HEK293 (cell line): ENCODE results near the gene ZNF385C.
A peak's percentile ranks its signal among the peaks of the same experiment; 100 is the strongest.

ENCODE experiments used
- CTCF ChIA-PET: fragments of 350-600 bp; formaldehyde crosslinking; extraction: SDS; loops from one replicate; lab custom pipeline; 2021; ENCODE audit warnings: antibody characterized with exemption; lab: Yijun Ruan, JAX
- POLR2A ChIA-PET: fragments of 300-600 bp; formaldehyde crosslinking; extraction: SDS; loops from one replicate; lab custom pipeline; 2020; ENCODE audit warnings: antibody characterized with exemption, inconsistent platforms; lab: Yijun Ruan, JAX
- H3K27ac ChIP-seq: fragments of 200-500 bp; sonication (Bioruptor generic); 2 replicates; pipeline ENCODE4 v1.5.1; 2014; ENCODE audit warnings: low read depth, low read length, control low read depth, inconsistent platforms; ENCODE audit errors: extremely low read depth
- H3K36me3 ChIP-seq, 2 experiments: fragments of 200-500 bp in 1 of 2; sonication (Bioruptor generic) in 1 of 2; 1 replicate in 1 of 2; 2 replicates in 1 of 2; pipeline ENCODE4 v1.5.1; 2014 to 2017; ENCODE audit warnings: inconsistent platforms in 2 of 2, low read length in 2 of 2; ENCODE audit not compliant: control insufficient read depth in 2 of 2, insufficient read depth in 1 of 2
- H3K4me1 ChIP-seq: fragments of 200-500 bp; sonication (Bioruptor generic); 2 replicates; pipeline ENCODE4 v1.5.1; 2014; ENCODE audit warnings: mild to moderate bottlenecking, low read length, inconsistent platforms; ENCODE audit not compliant: control insufficient read depth, insufficient read depth
- H3K4me3 ChIP-seq: 2 replicates; pipeline ENCODE4 v1.5.1; 2011; ENCODE audit warnings: low read depth, mild to moderate bottlenecking, control low read depth, low read length, moderate library complexity
- H3K9me3 ChIP-seq: fragments of 200-500 bp; sonication (Bioruptor generic); 2 replicates; pipeline ENCODE4 v1.5.1; 2014; ENCODE audit warnings: low read depth, low read length, inconsistent platforms; ENCODE audit not compliant: control insufficient read depth, insufficient read depth
- ELK4 ChIP-seq: IDR thresholded peaks from 2 replicates; pipeline ENCODE4 v1.6.1; 2011; ENCODE audit warnings: mild to moderate bottlenecking, low read depth, low read length, borderline replicate concordance
- FEZF1 ChIP-seq: fragments of 450-650 bp; formaldehyde crosslinking; IDR thresholded peaks from 2 replicates; pipeline ENCODE4 v1.5.1; 2016; ENCODE audit warnings: missing biosample characterization, missing genetic modification characterization
- GLIS2 ChIP-seq: fragments of 450-650 bp; formaldehyde crosslinking; IDR thresholded peaks from 2 replicates; pipeline ENCODE4 v1.5.1; 2016; ENCODE audit warnings: missing biosample characterization, missing genetic modification characterization
- OVOL3 ChIP-seq: fragments of 450-650 bp; formaldehyde crosslinking; IDR thresholded peaks from 2 replicates; pipeline ENCODE4 v1.5.1; 2016; ENCODE audit warnings: missing biosample characterization, missing genetic modification characterization
- PATZ1 ChIP-seq: fragments of 450-650 bp; formaldehyde crosslinking; IDR thresholded peaks from 2 replicates; pipeline ENCODE4 v1.5.1; 2016; ENCODE audit warnings: missing biosample characterization, missing genetic modification characterization
- PBX3 ChIP-seq: sonication (generic); formaldehyde crosslinking; IDR thresholded peaks from 2 replicates; pipeline ENCODE4 v1.8.1; 2022; ENCODE audit warnings: mild to moderate bottlenecking, moderate library complexity, missing genetic modification reagents
- ZBTB6 ChIP-seq: fragments of 450-650 bp; formaldehyde crosslinking; IDR thresholded peaks from 2 replicates; pipeline ENCODE4 v1.5.1; 2017; ENCODE audit warnings: missing biosample characterization, missing genetic modification characterization
- ZEB2 ChIP-seq: fragments of 450-650 bp; formaldehyde crosslinking; IDR thresholded peaks from 2 replicates; pipeline ENCODE4 v1.5.1; 2016; ENCODE audit warnings: missing biosample characterization, missing genetic modification characterization
- ZFHX2 ChIP-seq: fragments of 450-650 bp; formaldehyde crosslinking; conservative IDR thresholded peaks from 2 replicates; pipeline ENCODE4 v1.5.1; 2016; ENCODE audit warnings: missing biosample characterization, missing genetic modification characterization
- ZNF121 ChIP-seq: fragments of 450-650 bp; formaldehyde crosslinking; IDR thresholded peaks from 2 replicates; pipeline ENCODE4 v1.5.1; 2016; ENCODE audit warnings: missing biosample characterization, missing genetic modification characterization
- ZNF148 ChIP-seq: fragments of 450-650 bp; formaldehyde crosslinking; IDR thresholded peaks from 2 replicates; pipeline ENCODE4 v1.5.0; 2017; ENCODE audit warnings: missing biosample characterization, missing genetic modification characterization, borderline replicate concordance
- ZNF184 ChIP-seq: fragments of 450-650 bp; IDR thresholded peaks from 2 replicates; pipeline ENCODE4 v1.5.1; 2018; ENCODE audit warnings: missing biosample characterization, mild to moderate bottlenecking, missing genetic modification characterization
- ZNF19 ChIP-seq: fragments of 450-650 bp; formaldehyde crosslinking; IDR thresholded peaks from 2 replicates; pipeline ENCODE4; 2016; ENCODE audit warnings: missing biosample characterization, missing genetic modification characterization, low read depth
- ZNF23 ChIP-seq: fragments of 450-650 bp; formaldehyde crosslinking; IDR thresholded peaks from 2 replicates; pipeline ENCODE4 v1.5.1; 2016; ENCODE audit warnings: missing biosample characterization, missing genetic modification characterization, borderline replicate concordance
- ZNF24 ChIP-seq: fragments of 450-650 bp; formaldehyde crosslinking; IDR thresholded peaks from 2 replicates; pipeline ENCODE4 v1.5.1; 2016; ENCODE audit warnings: missing biosample characterization, missing genetic modification characterization
- ZNF335 ChIP-seq: fragments of 450-650 bp; formaldehyde crosslinking; conservative IDR thresholded peaks from 2 replicates; pipeline ENCODE4 v1.5.1; 2016; ENCODE audit warnings: missing biosample characterization, missing genetic modification characterization
- ZNF366 ChIP-seq: fragments of 450-650 bp; formaldehyde crosslinking; conservative IDR thresholded peaks from 2 replicates; pipeline ENCODE4 v1.5.1; 2016; ENCODE audit warnings: missing biosample characterization, missing genetic modification characterization
- ZNF426 ChIP-seq: fragments of 450-650 bp; formaldehyde crosslinking; IDR thresholded peaks from 2 replicates; pipeline ENCODE4 v1.5.1; 2017; ENCODE audit warnings: missing biosample characterization, missing genetic modification characterization, mild to moderate bottlenecking, inconsistent platforms, moderate library complexity
- ZNF433 ChIP-seq: fragments of 450-650 bp; formaldehyde crosslinking; IDR thresholded peaks from 2 replicates; pipeline ENCODE4 v1.5.1; 2016; ENCODE audit warnings: missing biosample characterization, missing genetic modification characterization, low read depth
- ZNF449 ChIP-seq: fragments of 450-650 bp; formaldehyde crosslinking; IDR thresholded peaks from 2 replicates; pipeline ENCODE4 v1.5.1; 2017; ENCODE audit warnings: missing biosample characterization, mild to moderate bottlenecking, missing genetic modification characterization, moderate library complexity
- ZNF48 ChIP-seq: fragments of 450-650 bp; formaldehyde crosslinking; IDR thresholded peaks from 2 replicates; pipeline ENCODE4 v1.5.1; 2016; ENCODE audit warnings: missing biosample characterization, missing genetic modification characterization
- ZNF530 ChIP-seq: fragments of 450-650 bp; formaldehyde crosslinking; IDR thresholded peaks from 2 replicates; pipeline ENCODE4 v1.5.1; 2016; ENCODE audit warnings: low read depth, missing biosample characterization, missing genetic modification characterization
- ZNF596 ChIP-seq: fragments of 450-650 bp; IDR thresholded peaks from 2 replicates; pipeline ENCODE4 v1.5.0; 2018; ENCODE audit warnings: missing biosample characterization, mild to moderate bottlenecking, missing genetic modification characterization, moderate library complexity
- ZNF707 ChIP-seq: fragments of 450-650 bp; formaldehyde crosslinking; IDR thresholded peaks from 2 replicates; pipeline ENCODE4 v1.5.1; 2016; ENCODE audit warnings: missing biosample characterization, missing genetic modification characterization
- ZNF747 ChIP-seq: fragments of 450-650 bp; formaldehyde crosslinking; IDR thresholded peaks from 2 replicates; pipeline ENCODE4 v1.5.1; 2016; ENCODE audit warnings: missing biosample characterization, missing genetic modification characterization
- ZNF76 ChIP-seq: fragments of 450-650 bp; formaldehyde crosslinking; IDR thresholded peaks from 2 replicates; pipeline ENCODE4; 2016; ENCODE audit warnings: low read depth, missing biosample characterization, missing genetic modification characterization, borderline replicate concordance

Gene ZNF385C

GRCh38 chr17:42072323-42073187 is 25.7 kb downstream of the ZNF385C start:
- H3K4me1 ChIP-seq, result no peaks in the 10 kb centered on the region
- H3K4me3 ChIP-seq, result 0 out of 2 replicates have a peak overlapping the region, but pooled peaks have one; percentile 6
- no peak overlapping the region; the same call in 1 of the 2 replicates for H3K27ac ChIP-seq
- ChIA-PET CTCF (interaction anchor here (0.5 to 1.7 kb wide), 8 partner anchors 10 to 365 kb away, joined by 3 to 8 read pairs (median 3); no protein-coding TSS in a partner anchor), POLR2A (interaction anchor here (0.6 kb wide), 1 partner anchor 353 kb away, joined by 3 read pairs; no protein-coding TSS in a partner anchor)
- H3K36me3 ChIP-seq, result no peaks in the 10 kb centered on the region
- no peaks in the 10 kb centered on the region for H3K9me3 ChIP-seq
- TF ChIP-seq FEZF1 (tag by site-specific recombination) (no peak), ZNF366 (tag by site-specific recombination) (no peak), GLIS2 (tag by site-specific recombination) (peak; percentile 52), ZNF426 (tag by site-specific recombination) (no peak), ZNF449 (tag by site-specific recombination) (no peak), ZNF19 (tag by site-specific recombination) (no peak), ZNF148 (tag by site-specific recombination) (no peak), ZNF530 (no peak), ZNF335 (tag by site-specific recombination) (no peak), ZNF184 (no peak), ZNF747 (tag by site-specific recombination) (no peak), PATZ1 (no peak), ZNF23 (tag by site-specific recombination) (no peak), ZNF707 (tag by site-specific recombination) (no peak), ZFHX2 (tag by site-specific recombination) (peak; percentile 82), ZNF596 (tag by site-specific recombination) (no peak), ZNF24 (tag by site-specific recombination) (no peak), ZNF121 (tag by site-specific recombination) (no peak), ELK4 (no peak), PBX3 (no peak), OVOL3 (no peak), ZBTB6 (tag by site-specific recombination) (no peak), ZEB2 (tag by site-specific recombination) (no peak), ZNF48 (no peak), ZNF76 (tag by site-specific recombination) (no peak), ZNF433 (tag by site-specific recombination) (no peak)
